ENCODE data around the gene EPS8. TPM values are rescaled to one million over a fixed set of nuclear protein-coding genes. Genes with fewer than 3 reads are reported as not detected.

Gene EPS8
- total and polyA plus RNA-seq, 2 experiments from 2014 or later, result 43.1 to 83.2 TPM

- Histone ChIP-seq H3K4me1 (ENCODE audit: insufficient read depth) (no peaks in the 10 kb centered on the region), H3K4me2 (no peak overlapping the region), H4K20me1 (ENCODE audit: insufficient read depth, poor library complexity, severe bottlenecking) (no peaks in the 10 kb centered on the region), H3K4me3 (no peak overlapping the region), H3K79me2 (peaks cover 8% of the 10 kb centered on the region), H3K27ac (no peak overlapping the region), H3K27me3 (no peaks in the 10 kb centered on the region), H3K9me2 (replicated peaks; ENCODE audit: insufficient read depth) (no peaks in the 10 kb centered on the region), H3K36me3 (replicated peaks; ENCODE audit: insufficient read depth, low read depth) (no peaks in the 10 kb centered on the region), H3K9me3 (ENCODE audit: low read depth) (no peaks in the 10 kb centered on the region), H2AFZ (no peak overlapping the region)
- no peak for DNase-seq (ENCODE audit: low spot score)
- 76% methylated on average over 3 of the region's 3 CpGs for WGBS (ENCODE audit: low lambda C conversion rate, missing lambda C conversion rate)
- no peak for TF ChIP-seq EZH2phosphoT487 (IDR thresholded peaks at IDR 0.05; ENCODE audit: low read depth, severe bottlenecking, unreplicated experiment)
These were observed 119.8 kb downstream of the EPS8 start for GRCh38 chr12:15669256-15669948.

- H4K20me1 ChIP-seq (ENCODE audit: insufficient read depth, poor library complexity, severe bottlenecking), result no peaks in the 10 kb centered on the region
- no peaks in the 10 kb centered on the region for H3K36me3 ChIP-seq (replicated peaks; ENCODE audit: insufficient read depth, low read depth)
- H3K4me2 ChIP-seq, result no peak overlapping the region
- H3K4me3 ChIP-seq, result no peak overlapping the region
- H3K27me3 ChIP-seq, result no peaks in the 10 kb centered on the region
- no peak overlapping the region for H3K27ac ChIP-seq
- H2AFZ ChIP-seq, result no peak overlapping the region
- 91% methylated on average over 5 of the region's 5 CpGs for WGBS (ENCODE audit: low lambda C conversion rate, missing lambda C conversion rate)
- no peaks in the 10 kb centered on the region for H3K4me1 ChIP-seq (ENCODE audit: insufficient read depth)
- H3K9me3 ChIP-seq (ENCODE audit: low read depth), result no peaks in the 10 kb centered on the region
- no peak for TF ChIP-seq EZH2phosphoT487 (IDR thresholded peaks at IDR 0.05; ENCODE audit: low read depth, severe bottlenecking, unreplicated experiment)
- TF ChIP-seq EZH2 (IDR thresholded peaks at IDR 0.05; ENCODE audit: borderline replicate concordance), result no peak
- TF ChIP-seq CTCF (IDR thresholded peaks at IDR 0.05; ENCODE audit: poor library complexity), result no peak
- no peak for DNase-seq (ENCODE audit: low spot score)
- no peaks in the 10 kb centered on the region for H3K9me2 ChIP-seq (replicated peaks; ENCODE audit: insufficient read depth)
- H3K79me2 ChIP-seq, result no peaks in the 10 kb centered on the region
These were observed 124.7 kb downstream of the EPS8 start for GRCh38 chr12:15664491-15664890.

GRCh38 chr12:15662983-15663659 is 126.1 kb downstream of the EPS8 start:
- H2AFZ ChIP-seq, result no peak overlapping the region
- H3K4me3 ChIP-seq, result no peak overlapping the region
- DNase-seq (ENCODE audit: low spot score), result no peak
- no peaks in the 10 kb centered on the region for H3K9me3 ChIP-seq (ENCODE audit: low read depth)
- no peaks in the 10 kb centered on the region for H4K20me1 ChIP-seq (ENCODE audit: insufficient read depth, poor library complexity, severe bottlenecking)
- no peak for TF ChIP-seq CTCF (IDR thresholded peaks at IDR 0.05; ENCODE audit: poor library complexity)
- TF ChIP-seq EZH2 (IDR thresholded peaks at IDR 0.05; ENCODE audit: borderline replicate concordance), result no peak
- H3K36me3 ChIP-seq (replicated peaks; ENCODE audit: insufficient read depth, low read depth), result no peaks in the 10 kb centered on the region
- H3K4me2 ChIP-seq, result no peak overlapping the region
- no peaks in the 10 kb centered on the region for H3K27me3 ChIP-seq
- H3K4me1 ChIP-seq (ENCODE audit: insufficient read depth), result no peaks in the 10 kb centered on the region
- H3K9me2 ChIP-seq (replicated peaks; ENCODE audit: insufficient read depth), result no peaks in the 10 kb centered on the region
- H3K27ac ChIP-seq, result peak overlapping the region; percentile 19
- no peaks in the 10 kb centered on the region for H3K79me2 ChIP-seq
- WGBS (ENCODE audit: low lambda C conversion rate, missing lambda C conversion rate), result 94% methylated on average over 5 of the region's 5 CpGs

GRCh38 chr12:15662303-15662980 is 126.7 kb downstream of the EPS8 start:
- WGBS (ENCODE audit: low lambda C conversion rate, missing lambda C conversion rate), result 81% methylated on average over 3 of the region's 3 CpGs
- Histone ChIP-seq H3K4me2 (no peak overlapping the region), H3K79me2 (no peaks in the 10 kb centered on the region), H2AFZ (no peak overlapping the region), H3K9me2 (replicated peaks; ENCODE audit: insufficient read depth) (no peaks in the 10 kb centered on the region), H3K4me3 (no peak overlapping the region), H4K20me1 (ENCODE audit: insufficient read depth, poor library complexity, severe bottlenecking) (no peaks in the 10 kb centered on the region), H3K36me3 (replicated peaks; ENCODE audit: insufficient read depth, low read depth) (no peaks in the 10 kb centered on the region), H3K9me3 (ENCODE audit: low read depth) (no peaks in the 10 kb centered on the region), H3K4me1 (ENCODE audit: insufficient read depth) (no peaks in the 10 kb centered on the region), H3K27ac (peak overlapping the region; percentile 23), H3K27me3 (no peaks in the 10 kb centered on the region)
- peak; percentile 8 for DNase-seq (ENCODE audit: low spot score)
- TF ChIP-seq EZH2phosphoT487 (IDR thresholded peaks at IDR 0.05; ENCODE audit: low read depth, severe bottlenecking, unreplicated experiment) (no peak), EZH2 (IDR thresholded peaks at IDR 0.05; ENCODE audit: borderline replicate concordance) (no peak), CTCF (IDR thresholded peaks at IDR 0.05; ENCODE audit: poor library complexity) (no peak)
